GM12891 (cell line): Measurements from ENCODE around the gene ARMH3.

ENCODE experiments used
- POLR2A ChIP-seq: IDR thresholded peaks from 2 replicates; pipeline ENCODE4 v1.6.1; 2011; ENCODE audit warnings: low read depth, low read length, control low read depth
- POLR2AphosphoS5 ChIP-seq: IDR thresholded peaks from 2 replicates; pipeline ENCODE4 v1.6.1; 2011; ENCODE audit warnings: low read depth, low read length, control low read depth
- POU2F2 ChIP-seq: IDR thresholded peaks from 2 replicates; pipeline ENCODE4 v1.6.1; 2011; ENCODE audit warnings: low read depth, mild to moderate bottlenecking, control low read depth, low read length, moderate library complexity
- SPI1 ChIP-seq: IDR thresholded peaks from 2 replicates; pipeline ENCODE4 v1.6.1; 2011; ENCODE audit warnings: low read depth, low read length, control low read depth
- TAF1 ChIP-seq: IDR thresholded peaks from 2 replicates; pipeline ENCODE4 v1.6.1; 2011; ENCODE audit warnings: low read depth, low read length, control low read depth

GRCh38 chr10:102059987-102060386, 4.0 kb upstream of the ARMH3 start:
- TF ChIP-seq POLR2AphosphoS5 = no peak
- no peak for TF ChIP-seq POLR2A
- no peak for TF ChIP-seq TAF1
- TF ChIP-seq SPI1 = no peak
- no peak for TF ChIP-seq POU2F2
